K562 (cell line): ENCODE results near the gene ZNF521. TPM values are rescaled to one million over a fixed set of nuclear protein-coding genes. Genes with fewer than 3 reads are reported as not detected.

ENCODE experiments used
- ATAC-seq: fragments of 200-7000 bp; cut with Tn5 transposase; 3 replicates; pipeline ENCODE4 v1.9.1; 2020; ENCODE audit warnings: moderate library complexity
- BruUV-seq: library from RNA; stranded (reverse); fragments of 400-500 nt; replicated peaks from 2 replicates; lab custom pipeline; 2021; lab: Mats Ljungman, UMichigan
- CTCF ChIA-PET: fragments of 300-600 bp; formaldehyde crosslinking; extraction: SDS; loops from one replicate; lab custom pipeline; 2021; ENCODE audit warnings: low intra/inter-chr PET ratio; lab: Yijun Ruan, JAX
- POLR2A ChIA-PET: fragments of 300-600, 350-650 bp; sonication (Branson Sonifier 250); formaldehyde crosslinking; extraction: SDS; loops from one replicate; lab custom pipeline; 2021; ENCODE audit warnings: antibody characterized with exemption, inconsistent platforms; lab: Yijun Ruan, JAX
- DNase-seq, 4 experiments: peaks; one replicate each; pipeline versions ENCODE4 v3.0.0 to v3.0.0-alpha.2; 2011 to 2018; ENCODE audit warnings: low spot score in 3 of 4, mixed read lengths in 3 of 4; ENCODE audit errors: extremely low read depth in 1 of 4
- FAIRE-seq: peaks from 2 replicates; lab custom pipeline; 2011; peaks lifted over from hg19 to GRCh38; lab: Jason Lieb, UNC
- H2AFZ ChIP-seq: 2 replicates; pipeline ENCODE4 v1.6.0; 2011; ENCODE audit warnings: low read depth, low read length, control low read depth, inconsistent platforms
- H3K27ac ChIP-seq: fragments of 200-600 bp; 3 replicates; pipeline ENCODE4 v1.8.0; 2011; ENCODE audit warnings: low read depth, mild to moderate bottlenecking, control low read depth, inconsistent platforms, low read length, moderate library complexity, mixed read lengths; ENCODE audit errors: extremely low read depth
- H3K27me3 ChIP-seq, 2 experiments: fragments of 300-600 bp in 1 of 2; 2 replicates in 1 of 2; 3 replicates in 1 of 2; pipeline versions ENCODE4 v1.6.0 to v1.8.0; 2011; ENCODE audit warnings: inconsistent platforms in 2 of 2, low read length in 2 of 2, mild to moderate bottlenecking in 1 of 2, mixed read lengths in 1 of 2, moderate library complexity in 1 of 2; ENCODE audit not compliant: control insufficient read depth in 2 of 2, insufficient read depth in 2 of 2
- H3K36me3 ChIP-seq: fragments of 300-600 bp; 3 replicates; pipeline ENCODE4 v1.8.0; 2011; ENCODE audit warnings: mild to moderate bottlenecking, low read length, inconsistent platforms; ENCODE audit not compliant: control insufficient read depth, insufficient read depth
- H3K4me1 ChIP-seq, 2 experiments: fragments of 200-600 bp in 1 of 2; replicated peaks in 1 of 2; 2 replicates in 1 of 2; 3 replicates in 1 of 2; pipeline versions ENCODE4 v1.5.1 to v1.8.0; 2011; ENCODE audit warnings: inconsistent platforms in 2 of 2, low read length in 2 of 2, mild to moderate bottlenecking in 1 of 2, mixed read lengths in 1 of 2, moderate library complexity in 1 of 2; ENCODE audit not compliant: control insufficient read depth in 2 of 2, insufficient read depth in 2 of 2
- H3K4me2 ChIP-seq: 2 replicates; pipeline ENCODE4 v1.6.1; 2011; ENCODE audit warnings: low read length, control low read depth, inconsistent platforms, mixed read lengths; ENCODE audit not compliant: insufficient read depth
- H3K4me3 ChIP-seq: fragments of 200-600 bp; sonication (generic), shearing (Covaris generic); 2 replicates; pipeline ENCODE4 v1.5.1; 2016; ENCODE audit warnings: control low read depth, inconsistent platforms
- H3K79me2 ChIP-seq: fragments of 200-600 bp; 3 replicates; pipeline ENCODE4 v1.8.0; 2011; ENCODE audit warnings: low read length, inconsistent platforms; ENCODE audit not compliant: control insufficient read depth, insufficient read depth
- H3K9ac ChIP-seq, 2 experiments: 2 replicates each; pipeline versions ENCODE4 v1.6.0 to v1.6.1; 2011; ENCODE audit warnings: low read depth in 2 of 2, low read length in 2 of 2, control low read depth in 1 of 2, inconsistent platforms in 1 of 2, mild to moderate bottlenecking in 1 of 2, mixed read lengths in 1 of 2; ENCODE audit not compliant: insufficient read depth in 1 of 2
- H3K9me1 ChIP-seq: one replicate; pipeline ENCODE4 v1.6.0; 2011; ENCODE audit warnings: inconsistent platforms, mild to moderate bottlenecking, low read length, moderate library complexity; ENCODE audit not compliant: control insufficient read depth, insufficient read depth
- H3K9me3 ChIP-seq: replicated peaks from 2 replicates; pipeline ENCODE4 v1.5.1; 2011; ENCODE audit warnings: low read depth, low read length, inconsistent platforms; ENCODE audit not compliant: control insufficient read depth, insufficient read depth
- H4K20me1 ChIP-seq: replicated peaks from 2 replicates; pipeline ENCODE4 v1.6.1; 2011; ENCODE audit warnings: low read length, inconsistent platforms, mixed read lengths; ENCODE audit not compliant: control insufficient read depth, insufficient read depth
- E4F1 ChIP-seq: fragments of 250-450 bp; sonication (Bioruptor Pico); IDR thresholded peaks from 2 replicates; pipeline ENCODE4 v1.5.0; 2021; ENCODE audit warnings: mild to moderate bottlenecking, borderline replicate concordance
- MXI1 ChIP-seq: IDR thresholded peaks from 2 replicates; pipeline ENCODE4 v1.6.1; 2011; ENCODE audit warnings: low read depth, mild to moderate bottlenecking, improper control_type of control experiment, low read length
- NCOA1 ChIP-seq: fragments of 450-650 bp; IDR thresholded peaks from 2 replicates; pipeline ENCODE4 v1.6.1; 2016; ENCODE audit warnings: low read depth
- NCOR1 ChIP-seq: fragments of 450-650 bp; IDR thresholded peaks from 2 replicates; pipeline ENCODE4 v1.6.1; 2016; ENCODE audit warnings: mild to moderate bottlenecking, moderate library complexity
- SIN3A ChIP-seq, 2 experiments: fragments of 150-350 bp in 1 of 2; IDR thresholded peaks; 2 replicates each; pipeline ENCODE4 v1.6.1; 2011 to 2016; ENCODE audit warnings: borderline replicate concordance in 2 of 2, low read depth in 2 of 2, low read length in 2 of 2, mild to moderate bottlenecking in 2 of 2, moderate library complexity in 2 of 2; ENCODE audit not compliant: control insufficient read depth in 1 of 2
- SNRNP70 ChIP-seq: fragments of 200-400 bp; formaldehyde crosslinking; optimal IDR thresholded peaks from 2 replicates; pipeline ENCODE3; 2017; ENCODE audit warnings: low read depth, low read length
- ZBTB2 ChIP-seq: fragments of 450-650 bp; IDR thresholded peaks from 2 replicates; pipeline ENCODE4 v1.6.1; 2016; ENCODE audit warnings: antibody characterized with exemption
- ZNF316 ChIP-seq: fragments of 450-650 bp; IDR thresholded peaks from 2 replicates; pipeline ENCODE4 v1.6.1; 2016
- ZNF431 ChIP-seq: sonication (generic); formaldehyde crosslinking; IDR thresholded peaks from 2 replicates; pipeline ENCODE4 v1.8.0; 2022; ENCODE audit warnings: mild to moderate bottlenecking, missing genetic modification reagents
- WGBS: fragments of 100-300 bp; shearing (Covaris generic); methylation state at CpG from one replicate; pipeline ENCODE4 v1.1.6; 2016; ENCODE audit warnings: low coverage, mixed read lengths; ENCODE audit not compliant: insufficient coverage; ENCODE audit errors: missing lambda C conversion rate; 5-methylcytosine and 5-hydroxymethylcytosine counted together
- in situ Hi-C: fragments of 300-500 bp; cut with MboI; formaldehyde crosslinking; loops from 4 replicates; pipeline ENCODE4 v1.15.0; 2018; ENCODE audit warnings: inconsistent platforms, mixed read lengths
- intact Hi-C: fragments of 100-400 bp; cut with micrococcal nuclease; formaldehyde crosslinking; loops from 2 replicates; pipeline ENCODE4 v1.14.2; 2022
- polyA plus RNA-seq, 8 experiments: library from polyadenylated mRNA; depleted of rRNA in 4 of 8; stranded (reverse) in 5 of 8; unstranded in 3 of 8; fragments of >200 nt; fragmentation: Nextera tagmentation in 2 of 8; fragmentation: Illumina TruSeq in 1 of 8; extraction: Ambion mirVana in 2 of 8; extraction: Trizol in 1 of 8; gene quantifications; 2 replicates each; pipeline versions ENCODE4 v1.2.1 to v1.2.3, GENCODE V29; 2011 to 2014; ENCODE audit warnings: inconsistent platforms in 1 of 8, missing spikeins in 1 of 8
- total RNA-seq, 7 experiments: library from RNA; depleted of rRNA in 6 of 7; stranded (reverse); fragments of >200 nt in 6 of 7; fragmentation: Illumina TruSeq in 2 of 7; extraction: Trizol in 2 of 7; gene quantifications; 2 replicates each; pipeline versions ENCODE4 v1.2.1 to v1.2.3, GENCODE V29; 2011 to 2021; ENCODE audit warnings: low replicate concordance in 1 of 7
- TF ChIP-seq, protein P1 (sequence below): sonication (generic); formaldehyde crosslinking; IDR thresholded peaks from 2 replicates; pipeline ENCODE4 v1.8.1; 2023; ENCODE audit warnings: mild to moderate bottlenecking, missing genetic modification reagents
- TF ChIP-seq, protein P2 (sequence below): sonication (generic); formaldehyde crosslinking; IDR thresholded peaks from 2 replicates; pipeline ENCODE4 v1.8.0; 2022; ENCODE audit warnings: mild to moderate bottlenecking, missing genetic modification reagents

The ZNF521 gene
- total and polyA plus RNA-seq, 9 of the 15 experiments (the other 6 are each of a cell fraction or from before 2014, with no cell fraction given) = 1.2 to 5.8 (median 1.6) TPM

- FAIRE-seq = no peak
- in situ Hi-C loops (no loop called here), intact Hi-C loops (loop anchor here (5.0 to 10.0 kb wide), 2 partner anchors 115 to 363 kb away; partner anchors contain the start of gene ZNF521)
- Histone ChIP-seq H4K20me1 (no peaks in the 10 kb centered on the region), H3K9ac (no peak overlapping the region), H3K79me2 (no peaks in the 10 kb centered on the region), H3K4me2 (no peak overlapping the region), H3K27me3 (no peaks in the 10 kb centered on the region), H3K9me1 (no peaks in the 10 kb centered on the region), H3K4me1 (peaks cover 0 to 10% of the 10 kb centered on the region in 2 experiments; a peak in 2 of 5 replicates), H3K4me3 (no peak overlapping the region), H3K9me3 (no peaks in the 10 kb centered on the region), H3K27ac (no peak overlapping the region), H2AFZ (no peak overlapping the region), H3K36me3 (no peaks in the 10 kb centered on the region)
- CTCF ChIA-PET = interaction anchor here (0.5 kb wide), 1 partner anchor 658 kb away, joined by 3 read pairs; no protein-coding TSS in a partner anchor
- POLR2A ChIA-PET = no interaction called here
- ATAC-seq = no peak
- no TSS peak for BruUV-seq
- no peak for DNase-seq
- WGBS = 14% methylated on average over 3 of the region's 3 CpGs
- TF ChIP-seq E4F1 (CRISPR knock-in tag) = no peak
- TF ChIP-seq, protein P1, sequence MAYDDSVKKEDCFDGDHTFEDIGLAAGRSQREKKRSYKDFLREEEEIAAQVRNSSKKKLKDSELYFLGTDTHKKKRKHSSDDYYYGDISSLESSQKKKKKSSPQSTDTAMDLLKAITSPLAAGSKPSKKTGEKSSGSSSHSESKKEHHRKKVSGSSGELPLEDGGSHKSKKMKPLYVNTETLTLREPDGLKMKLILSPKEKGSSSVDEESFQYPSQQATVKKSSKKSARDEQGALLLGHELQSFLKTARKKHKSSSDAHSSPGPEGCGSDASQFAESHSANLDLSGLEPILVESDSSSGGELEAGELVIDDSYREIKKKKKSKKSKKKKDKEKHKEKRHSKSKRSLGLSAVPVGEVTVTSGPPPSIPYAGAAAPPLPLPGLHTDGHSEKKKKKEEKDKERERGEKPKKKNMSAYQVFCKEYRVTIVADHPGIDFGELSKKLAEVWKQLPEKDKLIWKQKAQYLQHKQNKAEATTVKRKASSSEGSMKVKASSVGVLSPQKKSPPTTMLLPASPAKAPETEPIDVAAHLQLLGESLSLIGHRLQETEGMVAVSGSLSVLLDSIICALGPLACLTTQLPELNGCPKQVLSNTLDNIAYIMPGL (CRISPR knock-in tag) = no peak
- no peak for TF ChIP-seq ZNF431 (CRISPR knock-in tag)
- TF ChIP-seq SNRNP70 = no peak
- no peak for TF ChIP-seq SIN3A (IDR thresholded peaks at IDR 0.05; ENCODE audit: borderline replicate concordance in 2 of 2, control insufficient read depth in 1 of 2, low read depth in 2 of 2, low read length in 2 of 2)
- TF ChIP-seq, protein P2, sequence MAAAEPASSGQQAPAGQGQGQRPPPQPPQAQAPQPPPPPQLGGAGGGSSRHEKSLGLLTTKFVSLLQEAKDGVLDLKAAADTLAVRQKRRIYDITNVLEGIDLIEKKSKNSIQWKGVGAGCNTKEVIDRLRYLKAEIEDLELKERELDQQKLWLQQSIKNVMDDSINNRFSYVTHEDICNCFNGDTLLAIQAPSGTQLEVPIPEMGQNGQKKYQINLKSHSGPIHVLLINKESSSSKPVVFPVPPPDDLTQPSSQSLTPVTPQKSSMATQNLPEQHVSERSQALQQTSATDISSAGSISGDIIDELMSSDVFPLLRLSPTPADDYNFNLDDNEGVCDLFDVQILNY (CRISPR knock-in tag) = no peak
- no peak for TF ChIP-seq ZBTB2
- TF ChIP-seq NCOA1 = no peak
- no peak for TF ChIP-seq ZNF316
- TF ChIP-seq NCOR1 = no peak
- no peak for TF ChIP-seq MXI1
Observed at GRCh38 chr18:25237571-25238267, 114.2 kb downstream of the ZNF521 start.
